Osteocyte (in vitro differentiated cells): ENCODE measurements around the gene MSH2. TPM values are rescaled to one million over a fixed set of nuclear protein-coding genes. Genes with fewer than 3 reads are reported as not detected.
"Not testable (repeated sequence)": the region's sequence is repeated elsewhere in the genome, so short reads cannot be mapped to it uniquely, and the experiment has no call there.

Experiments used
- DNase-seq: peaks from one replicate; pipeline ENCODE4 v3.0.0; 2021; ENCODE audit warnings: mixed read lengths; ENCODE audit not compliant: unreplicated experiment; ENCODE audit errors: extremely low spot score
- H3K27ac Mint-ChIP-seq: one replicate; pipeline ENCODE4 v1.8.0; 2021; ENCODE audit warnings: mild to moderate bottlenecking, mixed read lengths; ENCODE audit not compliant: unreplicated experiment
- H3K27me3 Mint-ChIP-seq: one replicate; pipeline ENCODE4 v1.8.0; 2021; ENCODE audit warnings: mixed read lengths; ENCODE audit not compliant: unreplicated experiment
- H3K36me3 Mint-ChIP-seq: one replicate; pipeline ENCODE4 v1.8.0; 2021; ENCODE audit warnings: mixed read lengths; ENCODE audit not compliant: unreplicated experiment
- H3K4me1 Mint-ChIP-seq: one replicate; pipeline ENCODE4 v1.8.0; 2021; ENCODE audit warnings: mixed read lengths; ENCODE audit not compliant: unreplicated experiment
- H3K4me3 Mint-ChIP-seq: one replicate; pipeline ENCODE4 v1.8.0; 2021; ENCODE audit warnings: mild to moderate bottlenecking, moderate library complexity, mixed read lengths; ENCODE audit not compliant: unreplicated experiment
- H3K9me3 Mint-ChIP-seq: one replicate; pipeline ENCODE4 v1.8.0; 2021; ENCODE audit warnings: mixed read lengths; ENCODE audit not compliant: unreplicated experiment
- total RNA-seq: library from RNA; stranded (reverse); gene quantifications from 2 replicates; pipeline ENCODE4 v1.2.1, GENCODE V29; 2021
- TF ChIP-seq, protein P1 (sequence below): fragments of 200-600 bp; sonication (generic); IDR thresholded peaks from 2 replicates; pipeline ENCODE4 v1.5.0; 2021; ENCODE audit warnings: antibody characterized with exemption, mild to moderate bottlenecking, moderate library complexity

MSH2 gene
- total RNA-seq, 1 donor from 2014 or later: 27.0 TPM

DNA sequence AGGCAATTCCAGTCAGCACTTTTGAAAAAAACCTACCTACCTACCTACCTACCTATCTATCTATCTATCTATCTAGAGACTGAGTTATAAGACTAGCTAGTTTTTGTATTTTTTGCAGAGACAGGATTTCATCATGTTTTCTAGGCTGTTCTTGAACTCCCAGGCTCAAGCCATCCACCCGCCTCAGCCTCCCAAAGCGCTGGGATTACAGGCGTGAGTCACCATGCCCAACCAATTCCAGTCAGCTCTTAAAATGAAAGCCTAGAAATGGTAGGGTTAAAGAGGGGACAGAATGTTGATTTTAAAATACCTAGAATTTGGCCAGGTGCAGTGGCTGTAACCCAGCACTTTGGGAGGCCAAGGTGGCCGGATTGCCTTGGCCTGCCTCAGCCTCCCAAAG is 19.1 kb downstream of the MSH2 start:
- H3K27me3 Mint-ChIP-seq: no peaks in the 10 kb centered on the region
- peaks cover 7% of the 10 kb centered on the region for H3K4me1 Mint-ChIP-seq
- peaks cover 14% of the 10 kb centered on the region for H3K36me3 Mint-ChIP-seq
- no peak for DNase-seq
- H3K9me3 Mint-ChIP-seq: no peaks in the 10 kb centered on the region
- no peak overlapping the region for H3K4me3 Mint-ChIP-seq
- TF ChIP-seq, protein P1, sequence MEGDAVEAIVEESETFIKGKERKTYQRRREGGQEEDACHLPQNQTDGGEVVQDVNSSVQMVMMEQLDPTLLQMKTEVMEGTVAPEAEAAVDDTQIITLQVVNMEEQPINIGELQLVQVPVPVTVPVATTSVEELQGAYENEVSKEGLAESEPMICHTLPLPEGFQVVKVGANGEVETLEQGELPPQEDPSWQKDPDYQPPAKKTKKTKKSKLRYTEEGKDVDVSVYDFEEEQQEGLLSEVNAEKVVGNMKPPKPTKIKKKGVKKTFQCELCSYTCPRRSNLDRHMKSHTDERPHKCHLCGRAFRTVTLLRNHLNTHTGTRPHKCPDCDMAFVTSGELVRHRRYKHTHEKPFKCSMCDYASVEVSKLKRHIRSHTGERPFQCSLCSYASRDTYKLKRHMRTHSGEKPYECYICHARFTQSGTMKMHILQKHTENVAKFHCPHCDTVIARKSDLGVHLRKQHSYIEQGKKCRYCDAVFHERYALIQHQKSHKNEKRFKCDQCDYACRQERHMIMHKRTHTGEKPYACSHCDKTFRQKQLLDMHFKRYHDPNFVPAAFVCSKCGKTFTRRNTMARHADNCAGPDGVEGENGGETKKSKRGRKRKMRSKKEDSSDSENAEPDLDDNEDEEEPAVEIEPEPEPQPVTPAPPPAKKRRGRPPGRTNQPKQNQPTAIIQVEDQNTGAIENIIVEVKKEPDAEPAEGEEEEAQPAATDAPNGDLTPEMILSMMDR: no peak
- peak overlapping the region; percentile 67 for H3K27ac Mint-ChIP-seq

DNA sequence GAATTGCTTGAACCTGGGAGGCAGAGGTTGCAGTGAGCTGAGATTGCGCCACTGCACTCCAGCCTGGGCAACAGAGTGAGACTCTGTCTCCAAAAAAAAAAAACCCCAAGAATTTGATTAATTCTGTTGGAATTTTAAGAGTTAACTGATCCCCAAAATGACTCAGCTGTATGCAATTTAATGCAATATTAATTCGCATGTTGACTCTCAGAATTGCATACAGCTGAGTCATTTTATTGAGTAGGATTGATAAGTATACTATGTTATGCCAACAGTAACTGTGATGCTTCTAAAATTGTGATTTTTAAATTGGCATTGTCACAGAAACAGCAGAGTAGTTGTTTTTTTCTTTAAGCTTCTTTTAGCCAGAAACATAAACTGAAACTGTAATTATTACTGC is 19.6 kb downstream of the MSH2 start:
- Mint-ChIP-seq H3K9me3 (no peaks in the 10 kb centered on the region), H3K27me3 (no peaks in the 10 kb centered on the region), H3K36me3 (peaks cover 14% of the 10 kb centered on the region), H3K27ac (no peak overlapping the region), H3K4me1 (peaks cover 7% of the 10 kb centered on the region), H3K4me3 (no peak overlapping the region)
- TF ChIP-seq, protein P1: no peak
- no peak for DNase-seq

DNA sequence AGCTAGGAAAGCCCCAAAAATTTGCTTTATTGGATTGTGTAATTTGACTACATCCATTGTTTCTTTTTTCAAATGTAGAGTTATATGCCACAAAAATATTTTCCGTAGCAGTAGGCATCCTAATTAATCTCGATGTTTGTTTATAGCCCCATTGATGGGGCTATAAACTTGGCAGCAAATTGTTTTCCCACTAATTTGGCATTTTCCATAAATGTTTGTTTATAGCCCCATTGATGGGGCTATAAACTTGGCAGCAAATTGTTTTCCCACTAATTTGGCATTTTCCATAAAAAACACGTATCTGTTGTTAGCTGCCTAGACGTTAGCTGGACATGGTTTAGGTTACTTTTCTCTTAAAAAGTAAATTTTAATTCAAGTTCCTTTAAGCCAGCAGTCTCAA is 23.8 kb downstream of the MSH2 start:
- TF ChIP-seq, protein P1: no peak
- Mint-ChIP-seq H3K4me3 (no peak overlapping the region), H3K4me1 (peaks cover 5% of the 10 kb centered on the region), H3K27me3 (no peaks in the 10 kb centered on the region), H3K9me3 (no peaks in the 10 kb centered on the region), H3K27ac (no peak overlapping the region), H3K36me3 (peaks cover 18% of the 10 kb centered on the region)
- no peak for DNase-seq

DNA sequence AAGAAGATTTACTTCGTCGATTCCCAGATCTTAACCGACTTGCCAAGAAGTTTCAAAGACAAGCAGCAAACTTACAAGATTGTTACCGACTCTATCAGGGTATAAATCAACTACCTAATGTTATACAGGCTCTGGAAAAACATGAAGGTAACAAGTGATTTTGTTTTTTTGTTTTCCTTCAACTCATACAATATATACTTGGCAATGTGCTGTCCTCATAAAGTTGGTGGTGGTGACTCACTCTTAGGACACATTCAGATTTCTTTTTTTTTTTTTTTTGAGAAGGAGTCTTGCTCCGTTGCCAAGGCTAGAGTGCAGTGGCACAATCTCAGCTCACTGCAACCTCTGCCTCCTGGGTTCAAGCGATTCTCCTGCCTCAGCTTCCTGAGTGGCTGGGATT is 26.8 kb downstream of the MSH2 start:
- Mint-ChIP-seq H3K27ac (no peak overlapping the region), H3K36me3 (peaks cover 13% of the 10 kb centered on the region), H3K27me3 (no peaks in the 10 kb centered on the region), H3K4me3 (no peak overlapping the region), H3K9me3 (no peaks in the 10 kb centered on the region), H3K4me1 (no peaks in the 10 kb centered on the region)
- TF ChIP-seq, protein P1: no peak
- no peak for DNase-seq

DNA sequence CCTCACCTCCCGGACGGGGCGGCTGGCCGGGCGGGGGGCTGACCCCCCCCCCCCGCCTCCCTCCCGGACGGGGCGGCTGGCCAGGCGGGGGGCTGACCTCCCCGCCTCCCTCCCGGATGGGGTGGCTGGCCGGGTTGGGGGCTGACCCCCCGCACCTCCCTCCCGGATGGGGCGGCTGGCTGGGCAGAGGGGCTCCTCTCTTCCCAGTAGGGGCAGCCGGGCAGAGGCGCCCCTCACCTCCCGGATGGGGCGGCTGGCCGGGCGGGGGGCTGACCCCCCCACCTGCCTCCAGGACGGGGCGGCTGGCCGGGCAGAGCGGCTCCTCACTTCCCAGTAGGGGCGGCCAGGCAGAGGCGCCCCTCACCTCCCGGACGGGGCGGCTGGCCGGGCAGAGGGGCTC is 30.1 kb downstream of the MSH2 start:
- H3K4me1 Mint-ChIP-seq, H3K27ac Mint-ChIP-seq, H3K27me3 Mint-ChIP-seq, DNase-seq, H3K4me3 Mint-ChIP-seq, H3K9me3 Mint-ChIP-seq: not testable (repeated sequence)
- peaks cover 12% of the 10 kb centered on the region for H3K36me3 Mint-ChIP-seq

DNA sequence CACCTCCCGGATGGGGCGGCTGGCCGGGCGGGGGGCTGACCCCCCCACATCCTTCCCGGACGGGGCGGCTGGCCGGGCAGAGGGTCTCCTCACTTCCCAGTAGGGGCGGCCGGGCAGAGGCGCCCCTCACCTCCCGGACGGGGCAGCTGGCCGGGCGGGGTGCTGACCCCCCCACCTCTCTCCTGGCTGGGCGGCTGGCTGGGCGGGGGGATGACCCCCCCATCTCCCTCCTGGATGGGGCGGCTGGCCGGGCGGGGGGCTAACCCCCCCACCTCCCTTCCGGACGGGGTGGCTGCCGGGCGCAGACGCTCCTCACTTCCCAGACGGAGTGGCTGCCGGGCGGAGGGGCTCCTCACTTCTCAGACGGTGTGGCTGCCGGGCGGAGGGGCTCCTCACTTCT is 30.5 kb downstream of the MSH2 start:
- not testable (repeated sequence) for H3K4me3 Mint-ChIP-seq, H3K27ac Mint-ChIP-seq, DNase-seq, H3K27me3 Mint-ChIP-seq, H3K4me1 Mint-ChIP-seq, H3K9me3 Mint-ChIP-seq
- peaks cover 13% of the 10 kb centered on the region for H3K36me3 Mint-ChIP-seq
